Measurements from ENCODE around the gene ATP8B2.
A peak's percentile ranks its signal among the peaks of the same experiment; 100 is the strongest.
"Not testable (repeated sequence)": the region's sequence is repeated elsewhere in the genome, so short reads cannot be mapped to it uniquely, and the experiment has no call there.

The ATP8B2 gene

DNA sequence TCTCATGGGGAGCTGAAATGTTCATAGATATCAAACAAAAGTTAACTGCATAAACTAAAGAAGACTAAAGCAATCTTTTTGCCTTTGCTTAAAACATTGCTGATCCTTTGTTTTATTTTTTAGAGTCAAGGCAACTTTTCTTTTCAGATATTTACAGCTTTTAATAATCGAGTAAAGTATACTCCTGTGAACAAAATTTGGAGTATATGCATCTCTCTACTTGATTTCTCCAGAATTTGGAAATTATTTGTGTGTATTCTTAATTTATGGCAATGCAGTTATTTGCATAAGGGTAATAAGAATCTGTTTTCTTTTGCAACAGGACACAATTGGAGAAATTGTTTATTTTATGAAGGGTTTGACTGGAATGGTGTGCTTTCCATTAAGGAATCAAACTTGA lies 8.6 kb upstream of the ATP8B2 start:
- DNase-seq: no peak
- TF ChIP-seq POLR2A (IDR thresholded peaks at IDR 0.05; ENCODE audit: low read length): no peak
- TF ChIP-seq GATA1 (IDR thresholded peaks at IDR 0.05; ENCODE audit: low read depth, low read length): no peak

DNA sequence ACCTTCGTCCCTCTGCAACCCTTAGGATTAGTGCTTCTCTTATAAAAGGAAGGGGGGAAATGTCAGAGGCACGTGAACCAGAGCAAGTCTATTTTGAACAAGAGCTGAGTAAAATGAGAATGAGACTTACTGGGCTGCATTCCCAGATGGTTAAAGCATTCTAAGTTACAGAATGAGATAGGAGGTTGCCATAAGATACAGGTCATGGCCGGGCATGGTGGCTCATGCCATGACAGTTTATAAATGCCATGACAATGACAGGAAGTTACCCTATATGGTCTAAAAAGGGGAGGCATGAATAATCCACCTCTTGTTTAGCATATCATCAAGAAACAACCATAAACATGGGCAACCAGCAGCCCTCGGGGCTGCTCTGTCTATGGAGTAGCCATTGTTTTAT lies 6.9 kb upstream of the ATP8B2 start:
- TF ChIP-seq GATA1 (IDR thresholded peaks at IDR 0.05; ENCODE audit: low read depth, low read length): no peak
- TF ChIP-seq POLR2A (IDR thresholded peaks at IDR 0.05; ENCODE audit: low read length): no peak
- DNase-seq: no peak

DNA sequence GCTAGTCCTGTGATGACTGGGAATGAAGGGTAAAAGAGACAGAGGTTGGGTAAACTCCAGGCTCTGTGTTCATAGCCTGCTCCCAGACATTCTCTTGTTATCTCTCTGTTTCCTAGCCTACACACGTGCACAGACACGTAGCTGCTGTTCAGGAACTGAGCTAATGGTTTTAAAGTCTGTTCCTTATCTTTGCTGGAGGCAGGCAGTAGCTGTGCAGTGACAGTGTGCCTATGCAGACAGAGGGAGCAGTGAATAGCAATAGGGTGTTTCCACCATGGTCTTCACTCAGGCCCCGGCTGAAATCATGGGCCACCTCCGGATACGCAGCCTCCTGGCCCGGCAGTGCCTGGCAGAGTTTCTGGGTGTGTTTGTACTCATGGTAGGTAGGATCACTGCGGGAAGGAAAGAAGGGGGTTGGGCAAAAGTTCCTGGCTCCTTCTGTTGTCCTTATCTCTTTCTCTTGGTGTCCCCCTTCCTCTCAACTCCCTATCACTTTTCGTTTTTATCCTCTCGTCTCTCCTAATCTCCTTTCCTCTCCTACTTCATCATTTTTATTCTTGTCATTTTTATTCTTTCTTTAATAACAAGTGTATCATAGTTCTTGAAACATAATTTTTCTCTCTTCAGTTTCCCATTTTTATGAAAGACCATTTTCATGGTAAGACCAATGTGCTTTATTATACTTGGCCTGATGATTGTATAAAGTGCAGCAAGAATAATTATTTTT lies 4.3 kb upstream of the ATP8B2 start, which contains the start of gene AQP10:
TSS of gene AQP10 (plus strand) at position 212 of the 727 bp plus-strand sequence. CDS start at position 275, 63 bp downstream.
- peak; percentile 87 for TF ChIP-seq POLR2A (IDR thresholded peaks at IDR 0.05; ENCODE audit: low read length)
- TF ChIP-seq GATA1 (IDR thresholded peaks at IDR 0.05; ENCODE audit: low read depth, low read length): peak; percentile 39
- DNase-seq: peak; percentile 73 to 86

DNA sequence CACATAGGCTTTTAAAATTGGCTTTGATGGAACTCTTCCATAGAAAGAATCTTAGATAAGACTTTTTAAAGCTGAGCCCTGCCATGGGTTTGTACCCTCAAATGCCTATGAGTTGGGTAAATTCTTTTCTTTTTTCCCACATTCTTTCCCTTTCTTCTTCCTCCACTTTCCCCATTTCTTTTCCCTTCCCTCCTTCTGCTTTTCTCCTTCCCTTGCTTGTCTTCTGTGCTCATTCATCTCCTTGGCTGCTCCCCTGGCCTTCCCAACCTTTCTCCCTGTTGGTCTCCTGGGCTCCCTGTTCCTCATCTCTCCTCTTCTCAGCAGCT lies 3.8 kb upstream of the ATP8B2 start:
- not testable (repeated sequence) for DNase-seq

DNA sequence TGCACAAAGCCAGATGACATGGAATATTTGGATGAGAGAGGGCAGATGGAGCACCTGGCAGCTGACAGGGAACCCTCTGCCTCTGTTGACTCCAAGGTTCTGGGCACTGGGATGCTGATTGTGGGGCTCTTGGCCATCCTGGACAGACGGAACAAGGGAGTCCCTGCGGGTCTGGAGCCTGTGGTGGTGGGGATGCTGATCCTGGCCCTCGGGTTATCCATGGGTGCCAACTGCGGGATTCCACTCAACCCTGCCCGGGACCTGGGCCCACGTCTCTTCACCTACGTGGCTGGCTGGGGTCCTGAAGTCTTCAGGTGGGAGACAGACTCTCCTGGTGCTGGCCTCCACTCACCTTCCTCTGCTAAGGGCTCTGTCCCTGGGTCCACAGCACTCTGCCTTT lies 1.8 kb upstream of the ATP8B2 start:
- TF ChIP-seq GATA1 (IDR thresholded peaks at IDR 0.05; ENCODE audit: low read depth, low read length) (no peak), POLR2A (IDR thresholded peaks at IDR 0.05; ENCODE audit: low read length) (no peak)
- no peak for DNase-seq

DNA sequence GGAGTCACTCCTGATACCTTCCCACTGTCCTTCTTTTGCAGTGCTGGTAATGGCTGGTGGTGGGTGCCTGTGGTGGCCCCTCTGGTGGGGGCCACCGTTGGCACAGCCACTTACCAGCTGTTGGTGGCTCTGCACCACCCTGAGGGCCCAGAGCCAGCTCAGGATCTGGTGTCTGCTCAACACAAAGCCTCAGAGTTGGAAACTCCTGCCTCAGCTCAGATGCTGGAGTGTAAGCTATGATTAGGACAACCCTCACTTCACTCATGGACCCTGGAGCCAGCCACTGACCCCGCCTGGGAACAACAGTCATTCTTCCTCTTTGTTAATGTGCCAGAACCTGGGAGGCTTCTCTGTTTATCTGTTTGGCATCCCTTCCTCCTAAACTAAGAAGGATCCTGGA lies 1.1 kb upstream of the ATP8B2 start:
- TF ChIP-seq POLR2A (IDR thresholded peaks at IDR 0.05; ENCODE audit: low read length) (no peak), GATA1 (IDR thresholded peaks at IDR 0.05; ENCODE audit: low read depth, low read length) (no peak)
- no peak for DNase-seq

DNA sequence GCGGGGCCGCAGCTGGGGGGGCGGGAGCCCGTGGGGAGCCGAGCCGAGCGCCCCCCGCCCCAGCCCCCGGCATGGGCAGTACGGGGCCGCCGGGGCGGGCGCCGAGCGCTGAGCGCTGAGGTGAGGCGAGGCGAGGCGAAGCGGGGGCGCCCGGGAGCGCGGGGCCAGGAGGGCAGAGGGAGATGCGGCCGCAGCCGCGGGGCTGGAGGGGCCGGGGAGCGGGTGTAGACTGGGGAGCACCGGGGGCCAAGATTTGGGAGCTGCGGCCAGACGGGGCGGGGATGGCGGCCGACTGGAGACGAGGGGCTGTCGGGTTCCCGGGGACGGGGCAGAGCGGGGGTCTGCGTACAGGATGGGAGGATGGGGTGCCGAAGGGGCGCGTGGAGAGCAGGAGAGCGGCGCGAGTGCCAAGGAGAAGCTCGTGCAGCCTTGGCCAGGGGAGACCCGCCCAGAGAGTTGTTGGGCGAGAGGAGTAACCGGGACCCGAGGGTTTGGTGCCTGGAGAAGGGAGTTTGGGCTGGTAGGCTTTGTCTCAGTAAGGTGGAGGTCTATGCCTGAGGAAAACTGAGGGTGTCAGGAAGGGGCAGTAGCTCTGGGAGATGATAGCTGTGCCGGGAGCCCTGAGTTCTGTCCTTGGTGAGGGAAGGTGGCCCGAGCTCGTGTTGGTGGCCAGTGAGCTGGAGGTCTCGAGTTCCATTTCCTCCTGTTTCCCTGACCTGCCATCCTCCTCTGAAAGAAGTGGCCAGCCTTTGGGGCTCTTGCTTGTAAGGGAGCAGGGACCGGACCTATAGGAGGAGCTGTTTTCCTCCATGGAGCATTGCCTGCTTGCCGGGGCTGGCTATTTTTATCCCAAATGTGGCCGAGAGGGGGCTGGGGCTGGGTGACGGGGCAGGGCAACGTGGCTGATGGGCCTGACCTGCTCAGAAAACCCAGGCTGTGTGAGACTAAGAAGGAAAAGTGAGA lies 539 bp downstream of the ATP8B2 start:
- DNase-seq: peak; percentile 57 to 78
- TF ChIP-seq POLR2A (IDR thresholded peaks at IDR 0.05; ENCODE audit: low read length): peak; percentile 25
- no peak for TF ChIP-seq GATA1 (IDR thresholded peaks at IDR 0.05; ENCODE audit: low read depth, low read length)

DNA sequence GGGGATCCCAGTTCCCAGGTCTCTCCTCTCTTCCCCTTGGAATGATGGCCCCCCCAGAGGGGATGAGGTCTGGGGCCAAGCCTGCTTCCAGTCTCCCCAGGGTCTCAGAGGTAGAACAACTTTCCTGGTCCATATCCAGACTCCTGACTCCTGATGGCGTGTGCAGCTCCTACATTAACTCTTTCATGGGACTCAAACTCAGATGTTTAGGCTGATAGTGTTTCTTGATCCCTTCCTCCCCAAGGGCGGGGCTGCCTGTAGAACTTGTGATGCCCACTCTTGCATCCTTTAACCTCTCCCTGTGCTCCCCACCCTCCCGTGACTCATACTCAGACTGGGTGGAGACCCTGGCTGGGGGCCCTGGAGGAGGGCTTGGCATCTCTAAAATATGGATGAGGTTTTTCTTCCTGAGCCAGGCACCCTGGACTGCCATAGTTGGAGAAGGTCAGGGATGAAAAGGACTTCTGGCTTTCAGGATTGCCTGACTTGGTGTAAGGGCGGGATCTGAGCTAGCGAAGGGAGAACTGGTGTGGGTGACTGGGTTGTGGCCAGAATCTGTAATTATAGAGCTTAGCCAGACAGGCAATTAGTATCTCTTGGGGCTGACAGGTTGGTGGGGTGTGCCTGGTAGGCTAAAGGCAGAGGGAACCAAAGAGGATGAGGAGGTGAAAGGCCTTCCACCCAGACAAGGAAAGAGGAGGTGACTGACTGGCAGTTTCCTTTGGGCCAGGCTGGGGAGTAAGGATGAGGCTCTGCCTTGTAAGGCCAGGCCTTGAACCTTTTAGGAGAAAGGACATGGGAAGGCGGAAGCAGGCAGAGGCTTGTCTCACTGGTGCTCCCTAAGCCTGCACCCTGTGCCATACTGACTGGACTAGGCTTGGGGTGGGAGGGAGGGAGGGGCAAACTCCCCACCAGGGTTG lies 1.5 kb downstream of the ATP8B2 start:
- TF ChIP-seq POLR2A (IDR thresholded peaks at IDR 0.05; ENCODE audit: low read length) (peak; percentile 55), GATA1 (IDR thresholded peaks at IDR 0.05; ENCODE audit: low read depth, low read length) (no peak)
- peak; percentile 60 to 85 for DNase-seq

DNA sequence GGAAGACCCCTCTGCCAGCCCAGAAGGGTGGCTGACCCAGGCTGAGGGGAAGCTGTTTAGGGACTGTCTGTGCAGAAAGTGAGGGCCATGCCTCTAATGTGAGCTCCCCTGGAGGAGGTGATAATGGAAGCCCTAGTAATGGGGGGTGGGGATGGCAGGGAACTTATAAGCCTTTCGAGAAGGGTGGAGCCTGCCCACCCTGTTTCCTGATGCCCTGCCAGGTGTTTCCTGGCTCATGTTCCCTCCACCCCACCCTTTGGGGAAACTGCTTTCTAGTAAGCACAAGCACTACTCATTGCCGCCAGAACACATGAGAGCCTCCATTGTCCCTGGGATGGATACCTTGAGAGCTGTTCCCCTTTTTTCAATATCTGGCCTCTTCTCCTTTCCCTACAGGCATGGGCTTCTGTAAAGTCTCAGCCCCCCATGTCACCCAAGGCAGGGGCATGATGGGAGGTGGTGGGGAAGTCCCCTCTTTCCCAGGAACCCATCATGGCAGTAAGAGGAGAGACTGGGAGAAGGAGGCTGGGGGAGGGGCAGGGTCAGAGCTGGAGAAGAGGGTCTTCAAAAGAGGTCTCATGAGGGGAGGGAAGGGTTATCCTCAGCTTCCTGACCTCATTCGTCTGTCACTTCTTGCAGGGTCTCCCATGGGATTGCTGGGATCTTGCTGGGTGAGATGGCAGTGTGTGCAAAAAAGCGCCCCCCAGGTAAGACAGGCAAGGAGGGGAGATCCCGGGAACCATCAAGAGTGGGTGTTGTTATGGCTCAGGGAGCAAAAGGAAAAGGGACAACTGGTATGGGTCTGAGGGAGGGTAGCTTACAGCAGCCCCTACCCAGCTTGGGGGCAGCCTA lies 2.4 kb downstream of the ATP8B2 start:
- peak in 1 of 2 experiments; percentile 40 for DNase-seq
- no peak for TF ChIP-seq POLR2A (IDR thresholded peaks at IDR 0.05; ENCODE audit: low read length)
- no peak for TF ChIP-seq GATA1 (IDR thresholded peaks at IDR 0.05; ENCODE audit: low read depth, low read length)

DNA sequence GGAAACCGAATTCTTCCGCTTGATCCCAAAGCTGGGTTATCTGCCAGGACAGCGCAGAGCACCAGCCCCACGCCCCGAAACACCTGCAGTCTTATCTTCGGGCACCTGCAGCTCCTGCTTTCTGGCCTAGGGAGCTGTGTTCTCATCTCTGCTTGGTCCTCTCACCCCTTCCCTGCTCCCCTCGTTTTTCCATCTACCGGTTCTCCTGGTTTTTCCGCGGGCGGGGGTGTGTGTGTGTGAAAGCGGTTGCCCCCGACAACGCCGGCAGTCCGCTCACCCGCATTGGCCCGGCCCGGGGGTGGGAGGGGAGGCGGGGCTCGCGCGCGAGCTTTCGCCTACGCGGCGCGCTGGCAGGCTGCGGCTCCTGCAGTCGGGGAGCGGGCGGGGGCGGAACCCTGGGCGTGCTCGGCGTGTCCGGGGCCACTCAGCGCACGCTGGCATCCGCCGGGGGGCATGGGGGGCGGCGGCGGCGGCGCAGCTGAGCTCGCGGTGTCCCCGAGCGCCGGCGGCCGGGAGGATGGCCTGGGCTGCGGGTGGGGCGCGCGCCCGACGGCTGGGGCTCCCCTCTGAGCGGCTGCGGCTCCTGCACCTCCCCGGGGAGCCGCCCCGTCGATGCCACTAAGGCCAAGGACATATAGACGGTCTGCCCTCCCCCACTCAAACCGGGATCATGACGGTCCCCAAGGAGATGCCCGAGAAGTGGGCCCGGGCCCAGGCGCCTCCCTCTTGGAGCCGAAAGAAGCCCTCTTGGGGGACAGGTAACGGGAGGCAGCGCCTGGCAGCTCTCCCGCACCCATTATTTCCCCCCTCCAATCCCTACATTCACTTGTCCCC lies 3.2 kb downstream of the ATP8B2 start:
- TF ChIP-seq GATA1 (IDR thresholded peaks at IDR 0.05; ENCODE audit: low read depth, low read length) (no peak), POLR2A (IDR thresholded peaks at IDR 0.05; ENCODE audit: low read length) (no peak)
- peak; percentile 79 to 87 for DNase-seq

DNA sequence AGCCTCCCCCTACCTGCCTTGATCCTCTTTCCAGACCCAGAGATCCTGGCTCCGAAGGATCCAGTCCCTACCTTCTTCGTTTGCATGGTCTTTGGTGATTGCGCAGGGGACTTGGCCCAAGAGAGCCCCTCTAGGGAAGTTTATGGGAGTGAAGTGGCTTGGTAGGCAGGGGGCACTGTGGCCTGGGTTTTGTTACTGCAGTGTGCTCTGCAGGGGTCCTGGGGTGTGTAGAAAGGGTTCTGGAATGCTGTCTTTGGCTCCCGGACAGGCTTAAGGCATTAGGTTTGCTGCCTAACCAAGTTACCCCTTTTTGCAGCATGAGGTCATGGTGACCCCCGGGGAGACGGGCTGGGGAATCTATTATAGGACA lies 3.8 kb downstream of the ATP8B2 start:
- DNase-seq: no peak
- TF ChIP-seq GATA1 (IDR thresholded peaks at IDR 0.05; ENCODE audit: low read depth, low read length): no peak
- TF ChIP-seq POLR2A (IDR thresholded peaks at IDR 0.05; ENCODE audit: low read length): no peak

DNA sequence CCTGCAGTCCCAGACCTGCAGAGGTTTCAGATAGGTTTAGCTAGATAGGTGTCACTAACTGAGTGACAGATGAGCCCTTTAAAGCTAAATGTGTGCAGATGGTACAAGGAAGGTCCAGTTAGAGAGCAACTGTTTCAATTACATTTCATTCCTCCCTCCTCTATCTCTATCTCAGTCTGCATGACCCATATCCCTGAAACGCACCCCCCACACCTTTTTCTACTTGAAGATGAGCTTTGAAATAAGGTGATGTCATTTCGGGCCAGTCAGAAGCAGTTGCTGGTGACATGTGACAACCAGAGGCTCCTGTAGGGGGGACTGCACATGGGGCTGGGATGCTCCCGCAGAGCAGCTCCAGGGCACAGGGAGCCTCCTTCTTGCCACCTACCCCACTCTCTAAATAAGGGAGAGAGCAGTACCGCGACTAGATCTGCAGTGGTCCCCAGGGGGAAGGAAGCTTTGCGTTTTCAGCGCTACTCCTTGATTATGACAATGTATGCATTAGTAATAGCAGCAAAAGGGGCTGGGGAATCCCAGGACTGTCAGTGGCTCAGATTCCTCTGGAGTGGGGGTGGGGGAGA lies 4.3 kb downstream of the ATP8B2 start:
- DNase-seq: peak; percentile 22 to 62
- no peak for TF ChIP-seq GATA1 (IDR thresholded peaks at IDR 0.05; ENCODE audit: low read depth, low read length)
- TF ChIP-seq POLR2A (IDR thresholded peaks at IDR 0.05; ENCODE audit: low read length): no peak

Data from erythroblast (primary cell).